H1 (cell line): Measurements from ENCODE around the gene SKIL. TPM values are rescaled to one million over a fixed set of nuclear protein-coding genes. Genes with fewer than 3 reads are reported as not detected.
A peak's percentile ranks its signal among the peaks of the same experiment; 100 is the strongest.

Experiments used
- CTCF ChIA-PET: fragments of 300-600 bp; sonication (Branson Sonifier 250); formaldehyde crosslinking; loops from one replicate; lab custom pipeline; 2021; ENCODE audit not compliant: partially characterized antibody; lab: Charles Lee
- POLR2A ChIA-PET: fragments of 300-600 bp; sonication (Branson Sonifier 250); formaldehyde crosslinking; loops from one replicate; lab custom pipeline; 2021; ENCODE audit warnings: inconsistent platforms; ENCODE audit not compliant: partially characterized antibody; lab: Charles Lee
- DNase-seq, 2 experiments: peaks; one replicate each; pipeline versions ENCODE4 v3.0.0 to v3.0.0-alpha.2; 2010 to 2022; ENCODE audit warnings: low spot score in 2 of 2, low read depth in 1 of 2, mixed read lengths in 1 of 2
- FAIRE-seq: peaks from 2 replicates; lab custom pipeline; 2011; peaks lifted over from hg19 to GRCh38; lab: Jason Lieb, UNC
- H2AFZ ChIP-seq: 2 replicates; pipeline ENCODE4 v1.8.1; 2012; ENCODE audit warnings: low read length, inconsistent platforms
- H2AK5ac ChIP-seq: 2 replicates; pipeline ENCODE4 v1.6.1; 2013; ENCODE audit warnings: low read depth, low read length
- H2BK120ac ChIP-seq: replicated peaks from 2 replicates; pipeline ENCODE3; 2013; ENCODE audit warnings: low read depth, low read length, inconsistent platforms
- H2BK12ac ChIP-seq: 2 replicates; pipeline ENCODE4 v1.6.1; 2013; ENCODE audit warnings: low read depth, low read length
- H2BK15ac ChIP-seq: 2 replicates; pipeline ENCODE4 v1.6.1; 2013; ENCODE audit warnings: low read length
- H2BK20ac ChIP-seq: 2 replicates; pipeline ENCODE4 v1.6.1; 2013; ENCODE audit warnings: low read length
- H2BK5ac ChIP-seq: 2 replicates; pipeline ENCODE4 v1.6.1; 2013; ENCODE audit warnings: low read depth, low read length
- H3K14ac ChIP-seq: 2 replicates; pipeline ENCODE4 v1.6.1; 2013; ENCODE audit warnings: inconsistent platforms; ENCODE audit not compliant: insufficient read length
- H3K18ac ChIP-seq: 2 replicates; pipeline ENCODE4 v1.6.1; 2013; ENCODE audit warnings: low read length; ENCODE audit errors: extremely low read depth
- H3K23ac ChIP-seq: 2 replicates; pipeline ENCODE4 v1.6.1; 2013; ENCODE audit warnings: inconsistent platforms; ENCODE audit not compliant: insufficient read length
- H3K23me2 ChIP-seq: 2 replicates; pipeline ENCODE4 v1.6.1; 2013; ENCODE audit warnings: low read depth, low read length
- H3K27ac ChIP-seq: 2 replicates; pipeline ENCODE4 v1.6.1; 2011; ENCODE audit warnings: low read depth, low read length, inconsistent platforms
- H3K27me3 ChIP-seq, 4 experiments: replicated peaks in 1 of 4; 1 replicate in 1 of 4; 2 replicates in 3 of 4; pipeline versions ENCODE4 v1.6.1 to v1.8.1; 2011 to 2013; ENCODE audit warnings: low read length in 3 of 4, mild to moderate bottlenecking in 3 of 4, inconsistent platforms in 2 of 4, mixed read lengths in 2 of 4, moderate library complexity in 1 of 4; ENCODE audit not compliant: control insufficient read depth in 3 of 4, insufficient read depth in 3 of 4; ENCODE audit errors: extremely low read depth in 1 of 4
- H3K36me3 ChIP-seq, 4 experiments: 2 replicates each; pipeline versions ENCODE4 v1.6.1 to v1.8.1; 2011 to 2013; ENCODE audit warnings: mild to moderate bottlenecking in 4 of 4, low read length in 3 of 4, moderate library complexity in 2 of 4, control low read depth in 1 of 4, inconsistent platforms in 1 of 4; ENCODE audit not compliant: insufficient read depth in 4 of 4, control insufficient read depth in 2 of 4
- H3K4ac ChIP-seq: replicated peaks from 2 replicates; pipeline ENCODE3; 2013; ENCODE audit warnings: low read length, low read depth, mixed read lengths, inconsistent platforms; ENCODE audit not compliant: insufficient read length
- H3K4me1 ChIP-seq, 4 experiments: replicated peaks in 1 of 4; 1 replicate in 1 of 4; 2 replicates in 3 of 4; pipeline versions ENCODE4 v1.6.1 to v1.8.1; 2011 to 2013; ENCODE audit warnings: low read length in 3 of 4, inconsistent platforms in 2 of 4, mixed read lengths in 1 of 4; ENCODE audit not compliant: insufficient read depth in 4 of 4, control insufficient read depth in 3 of 4
- H3K4me2 ChIP-seq, 2 experiments: 2 replicates each; pipeline versions ENCODE4 v1.6.1 to v1.8.1; 2011 to 2013; ENCODE audit warnings: low read depth in 2 of 2, low read length in 2 of 2, control low read depth in 1 of 2, inconsistent platforms in 1 of 2, mild to moderate bottlenecking in 1 of 2; ENCODE audit not compliant: insufficient read depth in 1 of 2
- H3K4me3 ChIP-seq, 4 experiments: fragments of 200-600, 300-600 bp in 1 of 4; sonication (generic), shearing (Covaris generic), sonication (Bioruptor Twin) in 1 of 4; 2 replicates each; pipeline versions ENCODE4 v1.5.1 to v1.8.1; 2011 to 2016; ENCODE audit warnings: low read length in 4 of 4, low read depth in 3 of 4, control low read depth in 2 of 4, inconsistent platforms in 2 of 4, mild to moderate bottlenecking in 2 of 4, mixed read lengths in 1 of 4, moderate library complexity in 1 of 4; ENCODE audit not compliant: insufficient read depth in 2 of 4; ENCODE audit errors: extremely low read depth in 1 of 4
- H3K56ac ChIP-seq: replicated peaks from 2 replicates; pipeline ENCODE3; 2013; ENCODE audit warnings: low read depth, mild to moderate bottlenecking, mixed read lengths, low read length, inconsistent platforms; ENCODE audit not compliant: insufficient read length
- H3K79me1 ChIP-seq: 2 replicates; pipeline ENCODE4 v1.6.1; 2013; ENCODE audit warnings: low read depth, low read length, control low read depth
- H3K79me2 ChIP-seq, 2 experiments: 2 replicates each; pipeline versions ENCODE4 v1.6.1 to v1.8.1; 2012 to 2013; ENCODE audit warnings: low read length in 2 of 2, mild to moderate bottlenecking in 2 of 2, inconsistent platforms in 1 of 2; ENCODE audit not compliant: insufficient read depth in 2 of 2, control insufficient read depth in 1 of 2
- H3K9ac ChIP-seq, 4 experiments: replicated peaks in 1 of 4; 1 replicate in 1 of 4; 2 replicates in 3 of 4; pipeline versions ENCODE4 v1.6.1 to v1.8.1; 2011 to 2013; ENCODE audit warnings: low read depth in 3 of 4, low read length in 3 of 4, control low read depth in 2 of 4, mild to moderate bottlenecking in 2 of 4, moderate library complexity in 2 of 4, inconsistent platforms in 1 of 4; ENCODE audit errors: extremely low read depth in 1 of 4
- H3K9me3 ChIP-seq, 2 experiments: 2 replicates each; pipeline versions ENCODE4 v1.6.1 to v1.8.1; 2012 to 2013; ENCODE audit warnings: mild to moderate bottlenecking in 2 of 2, moderate library complexity in 2 of 2, control low read depth in 1 of 2, inconsistent platforms in 1 of 2, low read depth in 1 of 2, low read length in 1 of 2, mixed read lengths in 1 of 2; ENCODE audit not compliant: insufficient read depth in 2 of 2
- H4K20me1 ChIP-seq, 2 experiments: replicated peaks in 1 of 2; 2 replicates each; pipeline versions ENCODE3 to v1.8.1; 2011 to 2013; ENCODE audit warnings: inconsistent platforms in 2 of 2, low read length in 2 of 2, mild to moderate bottlenecking in 1 of 2; ENCODE audit not compliant: insufficient read depth in 2 of 2, control insufficient read depth in 1 of 2
- H4K5ac ChIP-seq: 2 replicates; pipeline ENCODE4 v1.6.1; 2013; ENCODE audit warnings: low read length, low read depth, mixed read lengths, inconsistent platforms; ENCODE audit not compliant: insufficient read length
- H4K8ac ChIP-seq: 2 replicates; pipeline ENCODE4 v1.8.0; 2013; ENCODE audit warnings: mild to moderate bottlenecking, moderate library complexity, low read length, inconsistent platforms; ENCODE audit not compliant: insufficient read depth; ENCODE audit errors: extremely low read depth
- H4K91ac ChIP-seq: replicated peaks from 2 replicates; pipeline ENCODE3; 2013; ENCODE audit warnings: low read length, mixed read lengths, inconsistent platforms; ENCODE audit not compliant: insufficient read length
- CTCF ChIP-seq, 3 experiments: IDR thresholded peaks; 1 replicate in 2 of 3; 2 replicates in 1 of 3; pipeline versions ENCODE4 v1.5.1 to v1.6.1; 2011; ENCODE audit warnings: low read length in 3 of 3, mild to moderate bottlenecking in 3 of 3, inconsistent platforms in 2 of 3, low read depth in 1 of 3, moderate library complexity in 1 of 3; ENCODE audit not compliant: insufficient read depth in 1 of 3; ENCODE audit errors: control extremely low read depth in 1 of 3
- EZH2 ChIP-seq: fragments of 200-600 bp; sonication (generic); IDR thresholded peaks from 2 replicates; pipeline ENCODE4 v1.7.1; 2012; ENCODE audit warnings: low read depth, mild to moderate bottlenecking, moderate library complexity, low read length, inconsistent platforms; ENCODE audit not compliant: severe bottlenecking
- HDAC6 ChIP-seq: IDR thresholded peaks from one replicate; pipeline ENCODE4 v1.7.1; 2012; ENCODE audit warnings: low read depth, mild to moderate bottlenecking, inconsistent platforms, low read length, moderate library complexity
- KDM4A ChIP-seq: IDR thresholded peaks from one replicate; pipeline ENCODE4 v1.7.1; 2012; ENCODE audit warnings: low read depth, mild to moderate bottlenecking, moderate library complexity, low read length, inconsistent platforms; ENCODE audit not compliant: severe bottlenecking
- MAX ChIP-seq: IDR thresholded peaks from 2 replicates; pipeline ENCODE4 v1.6.1; 2012; ENCODE audit warnings: inconsistent platforms
- RAD21 ChIP-seq, 2 experiments: IDR thresholded peaks in 1 of 2; conservative IDR thresholded peaks in 1 of 2; 2 replicates each; pipeline ENCODE4 v1.6.1; 2011; ENCODE audit warnings: low read depth in 2 of 2, low read length in 2 of 2, improper control_type of control experiment in 1 of 2, inconsistent platforms in 1 of 2, mild to moderate bottlenecking in 1 of 2, moderate library complexity in 1 of 2
- USF2 ChIP-seq: IDR thresholded peaks from 2 replicates; pipeline ENCODE4 v1.6.1; 2011; ENCODE audit warnings: low read length, improper control_type of control experiment
- WGBS, 2 experiments: shearing (Covaris generic) in 1 of 2; methylation state at CpG; one replicate each; pipeline versions ENCODE4 v1.1.6 to v1.1.7; 2013 to 2015; ENCODE audit warnings: low lambda C conversion rate in 2 of 2, mixed read lengths in 2 of 2, inconsistent platforms in 1 of 2, low coverage in 1 of 2, missing lambda C conversion rate in 1 of 2; ENCODE audit not compliant: insufficient replicate concordance in 2 of 2, insufficient coverage in 1 of 2, insufficient read length in 1 of 2; ENCODE audit errors: extremely low coverage in 1 of 2, missing lambda C conversion rate in 1 of 2; 5-methylcytosine and 5-hydroxymethylcytosine counted together
- polyA plus RNA-seq, 7 experiments: library from polyadenylated mRNA; depleted of rRNA in 3 of 7; stranded (reverse) in 5 of 7; unstranded in 2 of 7; fragments of >200 nt in 5 of 7; fragments of 200-250 nt in 2 of 7; gene quantifications; 1 replicate in 5 of 7; 2 replicates in 1 of 7; 4 replicates in 1 of 7; pipeline versions ENCODE4 v1.2.1 to v1.2.3, GENCODE V29; 2011 to 2013; ENCODE audit warnings: missing spikeins in 2 of 7, mixed read lengths in 2 of 7
- total RNA-seq: library from RNA; stranded (reverse); fragmentation: NEBNext Ultra II Directional; extraction: Animal tissue kit (Norgen Biotek cat#: 25700); gene quantifications from 2 replicates; pipeline ENCODE4 v1.2.1, GENCODE V29; 2021

SKIL gene
- total and polyA plus RNA-seq, 2 of the 8 experiments (the other 6 are each of a cell fraction or from before 2014, with no cell fraction given): 13.2 to 277 TPM

- Histone ChIP-seq H3K79me1 (no peaks in the 10 kb centered on the region), H4K20me1 (peaks cover 0 to 3% of the 10 kb centered on the region in 2 experiments), H3K18ac (no peak overlapping the region), H3K36me3 (no peaks in the 10 kb centered on the region), H2AK5ac (no peak overlapping the region), H3K4me3 (peak overlapping the region; percentile 21 to 61 (median 49)), H3K56ac (no peak overlapping the region), H2BK120ac (no peak overlapping the region), H3K4me1 (peaks cover 2 to 11% (median 5%) of the 10 kb centered on the region in 4 experiments), H4K8ac (peak overlapping the region; percentile 88), H3K4ac (no peak overlapping the region), H4K5ac (no peak overlapping the region), H2BK12ac (no peak overlapping the region), H2AFZ (no peak overlapping the region), H3K14ac (no peak overlapping the region), H3K23ac (no peak overlapping the region), H3K4me2 (peak overlapping the region; percentile 54 to 74), H3K23me2 (peaks cover 7% of the 10 kb centered on the region; the same call in 1 of the 2 replicates), H3K9me3 (no peaks in the 10 kb centered on the region), H2BK5ac (no peak overlapping the region), H3K27me3 (peaks cover 10 to 39% (median 31%) of the 10 kb centered on the region in 4 experiments), H3K27ac (no peak overlapping the region), H2BK15ac (no peak overlapping the region), H2BK20ac (no peak overlapping the region), H3K79me2 (no peaks in the 10 kb centered on the region), H3K9ac (no peak overlapping the region), H4K91ac (no peak overlapping the region)
- 5% methylated on average over 56 of the region's 58 CpGs; no CpG with 5 or more reads in 1 of the 2 experiments for WGBS, 2 experiments
- POLR2A ChIA-PET: interaction anchor here (1.0 to 1.4 kb wide), 2 partner anchors 61 to 450 kb away, joined by 3 to 4 read pairs; partner anchors contain the start of gene SKIL
- CTCF ChIA-PET: interaction anchor here (0.6 to 10.6 kb wide), 13 partner anchors 11 to 397 kb away, joined by 3 to 273 read pairs (median 3); partner anchors contain the start of gene SLC7A14
- FAIRE-seq (no peak), DNase-seq (peak in 1 of 2 experiments; percentile 75)
- TF ChIP-seq EZH2 (peak; percentile 52), USF2 (peak; percentile 25; the same call in 1 of the 2 replicates), CTCF (IDR thresholded peaks at IDR 0.05; ENCODE audit: control extremely low read depth in 1 of 3, insufficient read depth in 1 of 3, low read depth in 1 of 3, low read length in 3 of 3) (0 out of 4 replicates have a peak, but pooled peaks of 1 of the 3 experiments have one; percentile 12), MAX (peak; percentile 94), KDM4A (peak; percentile 84), RAD21 (IDR thresholded peaks at IDR 0.05 in 1 of 2, conservative IDR thresholded peaks at IDR 0.05 in 1 of 2; ENCODE audit: low read depth in 2 of 2, low read length in 2 of 2) (0 out of 4 replicates have a peak, but pooled peaks of 1 of the 2 experiments have one; percentile 18), HDAC6 (no peak)
Observed at GRCh38 chr3:170419557-170420087, 62.1 kb downstream of the SKIL start.
